Activated CD4-positive, alpha-beta T cell treated with anti-CD3 and anti-CD28 coated beads, Interleukin-10, Interleukin-2, amounts not matched to agents 100 ng/mL and 50 ng/mL, durations not matched to agents 16 hours and 8 hours (primary cell): ENCODE measurements around the gene BLMH.
A peak's percentile ranks its signal among the peaks of the same experiment; 100 is the strongest.

ENCODE experiments used
- DNase-seq: peaks from one replicate; pipeline ENCODE4 v3.0.0-alpha.2; 2020

BLMH gene

GRCh38 chr17:30304778-30305177, 13.0 kb upstream of the BLMH start:
- no peak for DNase-seq

- DNase-seq = no peak
Observed at GRCh38 chr17:30302241-30302640, 10.5 kb upstream of the BLMH start.

DNA sequence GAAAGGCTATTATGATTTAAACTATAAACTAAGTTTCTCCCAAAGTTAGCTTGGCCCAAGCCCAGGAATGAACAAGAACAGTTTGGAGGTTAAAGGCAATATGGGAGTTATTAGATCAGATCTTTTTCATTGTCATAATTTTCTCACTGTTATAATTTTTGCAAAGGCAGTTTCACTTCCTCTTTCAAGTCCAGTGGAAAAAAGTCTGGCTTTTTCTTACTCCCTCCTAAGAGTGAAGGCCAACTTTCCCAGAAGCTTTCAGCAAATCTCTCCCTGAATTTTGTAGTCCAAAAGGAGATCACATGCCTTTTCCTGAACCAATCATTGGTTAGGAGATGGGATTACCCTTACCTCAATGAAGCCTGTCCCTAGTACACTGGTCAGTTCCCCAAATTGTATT, 9.1 kb upstream of the BLMH start:
- no peak for DNase-seq

GRCh38 chr17:30299000-30299399, 7.3 kb upstream of the BLMH start:
- DNase-seq = no peak

DNA sequence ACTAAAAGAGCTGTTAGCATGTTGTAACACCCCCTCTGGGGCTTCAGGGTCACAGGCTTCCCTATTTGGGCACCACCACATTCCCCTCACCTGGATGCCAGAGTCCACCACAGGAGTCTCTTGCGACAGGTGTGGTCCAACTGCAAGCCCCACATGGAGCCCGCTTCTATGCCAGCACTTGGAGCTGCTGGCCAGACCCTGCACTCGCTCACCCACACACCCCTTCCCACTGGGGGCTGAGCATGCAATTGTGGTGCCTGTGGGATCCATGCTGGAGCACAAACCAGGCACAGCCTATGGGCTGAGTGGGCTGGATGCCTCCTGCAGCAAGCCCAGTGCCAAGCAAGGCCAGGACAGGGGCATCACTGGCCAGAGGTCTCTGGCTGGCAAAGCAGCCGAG, 6.0 kb upstream of the BLMH start:
- no peak for DNase-seq

DNA sequence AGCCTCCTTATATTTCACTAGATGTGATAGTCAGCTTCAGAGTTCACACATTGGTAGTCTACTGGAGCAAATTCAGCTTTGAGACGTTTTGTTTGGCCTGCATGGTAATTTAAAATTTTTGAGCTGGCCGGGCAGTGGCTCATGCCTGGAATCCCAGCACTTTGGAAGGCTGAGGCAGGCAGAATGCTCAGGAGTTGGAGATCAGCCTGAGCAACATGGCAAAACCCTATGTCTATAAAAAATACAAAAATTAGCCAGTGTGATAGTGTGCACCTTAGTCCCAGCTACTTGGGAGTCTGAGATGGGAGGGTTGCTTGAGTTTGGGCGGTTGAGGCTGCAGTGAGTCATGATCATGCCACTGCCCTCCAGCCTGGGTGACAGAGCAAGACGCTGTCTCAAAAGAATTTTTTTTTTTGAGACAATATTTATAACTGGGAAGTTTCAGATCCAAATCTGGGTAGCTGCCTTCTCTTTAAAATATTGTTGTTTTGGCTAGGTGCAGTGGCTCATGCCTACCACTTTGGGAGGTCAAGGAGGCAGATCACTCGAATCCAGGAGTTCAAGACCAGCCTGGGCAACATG, 4.8 kb upstream of the BLMH start:
- no peak for DNase-seq

DNA sequence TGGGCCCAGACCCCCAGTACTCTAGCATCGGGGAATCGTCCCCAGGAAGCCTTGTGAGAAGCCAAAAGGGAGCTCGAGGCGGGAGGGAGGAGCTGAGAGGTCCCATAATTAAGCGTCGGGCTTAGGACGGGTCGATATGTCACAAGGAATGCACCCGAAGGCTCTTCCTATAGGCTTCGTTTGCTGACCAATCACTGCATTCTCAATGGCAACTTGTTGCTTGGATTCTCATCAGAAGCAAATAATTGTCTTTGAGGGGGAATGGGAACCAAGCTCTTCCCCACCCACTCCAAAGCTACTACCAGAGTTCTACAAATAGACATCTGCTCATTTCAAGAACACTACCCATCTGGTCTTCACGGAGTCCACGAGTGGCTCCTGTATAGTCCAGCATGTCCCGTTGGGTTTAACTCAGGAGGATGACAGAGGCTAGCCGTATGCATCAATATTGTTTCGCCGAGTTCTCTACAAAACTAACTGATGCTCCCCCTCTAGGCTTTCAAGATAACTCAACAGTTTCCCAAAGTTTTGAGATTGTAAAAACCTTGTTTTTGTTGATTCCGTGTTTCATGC, 628 bp upstream of the BLMH start:
- DNase-seq = no peak

DNA sequence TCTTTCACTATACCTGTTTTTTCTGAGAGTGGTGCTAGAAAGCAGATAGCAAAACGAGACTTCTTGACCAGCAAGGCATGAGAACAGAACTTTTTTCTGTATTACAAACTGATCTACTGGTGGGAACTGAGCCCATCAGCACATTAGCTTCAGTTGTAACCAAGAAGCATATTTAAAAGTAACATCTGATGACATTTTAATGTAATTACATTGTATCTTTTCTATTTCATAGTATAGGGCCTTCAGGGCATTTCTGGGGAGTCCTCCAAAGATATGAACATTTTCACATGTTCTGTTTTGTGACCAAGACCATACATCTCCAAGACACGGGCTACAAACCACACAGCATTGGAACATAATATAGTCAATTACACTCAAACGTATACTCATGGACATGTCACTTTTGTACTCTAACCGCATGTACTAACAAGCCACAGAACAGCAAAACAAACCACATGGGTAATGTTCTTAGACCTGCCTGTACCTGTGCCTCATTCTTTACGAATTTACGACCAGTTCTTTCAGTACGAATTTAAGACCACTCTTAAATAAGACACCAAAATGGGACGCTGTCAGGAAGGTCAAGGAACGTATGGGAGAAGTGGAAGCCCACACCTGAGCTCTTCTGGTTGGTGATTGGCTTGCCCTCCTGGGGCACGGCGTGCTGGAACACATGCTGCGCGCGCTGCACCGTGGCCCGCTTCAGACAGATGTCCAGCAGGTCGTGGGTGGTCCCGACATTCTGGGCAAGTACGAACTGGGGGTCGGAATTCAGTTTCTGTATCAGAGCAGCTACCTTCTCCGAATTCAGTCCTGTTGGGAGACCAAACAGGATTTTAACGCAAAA, 825 bp downstream of the BLMH start:
- peak; percentile 66 for DNase-seq

GRCh38 chr17:30290077-30290476, 1.7 kb downstream of the BLMH start:
- DNase-seq = no peak

- no peak for DNase-seq
Observed at GRCh38 chr17:30279156-30279555, 12.6 kb downstream of the BLMH start.

- DNase-seq = no peak
Observed at GRCh38 chr17:30278032-30278431, 13.7 kb downstream of the BLMH start.

- no peak for DNase-seq
Observed at GRCh38 chr17:30275911-30276310, 15.8 kb downstream of the BLMH start.

DNA sequence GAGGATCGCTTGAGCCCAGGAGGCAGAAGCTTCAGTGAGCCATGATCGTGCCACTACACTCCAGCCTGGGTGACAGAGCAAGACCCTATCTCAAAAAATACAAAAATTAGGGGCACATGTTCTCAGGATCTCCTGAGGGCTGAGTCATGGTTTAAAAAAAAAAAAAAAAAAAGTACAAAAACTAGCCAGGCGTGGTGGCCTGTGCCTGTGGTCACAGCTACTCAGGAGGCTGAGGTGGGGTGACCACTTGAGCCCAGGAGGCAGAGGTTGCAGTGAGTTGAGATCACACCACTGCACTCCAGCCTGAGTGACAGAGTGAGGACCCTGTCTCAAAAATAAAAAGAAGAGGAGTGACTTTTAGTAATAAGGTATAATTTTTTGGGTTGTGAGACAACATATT, 16.9 kb downstream of the BLMH start:
- no peak for DNase-seq

GRCh38 chr17:30273373-30273772, 18.4 kb downstream of the BLMH start:
- no peak for DNase-seq

DNA sequence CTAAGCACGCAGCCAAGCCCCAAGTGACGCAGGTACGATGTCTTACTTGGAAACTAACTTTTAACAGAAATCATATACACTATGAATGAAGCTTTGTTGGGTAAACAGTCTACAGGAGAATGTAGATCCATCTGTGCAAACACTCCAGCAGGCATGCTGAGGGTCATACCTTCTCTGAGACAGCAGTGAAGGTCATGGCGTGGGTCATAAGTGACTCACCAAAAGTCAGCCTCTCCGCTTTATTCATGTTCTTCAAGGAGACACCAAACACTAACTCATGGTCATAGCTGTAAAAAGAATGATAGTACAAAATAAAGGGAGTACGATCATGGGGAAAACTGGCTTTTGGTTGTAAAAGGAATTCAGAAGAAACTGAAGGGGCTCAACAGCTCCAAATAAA, 20.6 kb downstream of the BLMH start:
- no peak for DNase-seq

GRCh38 chr17:30267625-30268024, 24.1 kb downstream of the BLMH start:
- DNase-seq = no peak

- DNase-seq = no peak
Observed at GRCh38 chr17:30263552-30264333, 28.0 kb downstream of the BLMH start.

GRCh38 chr17:30256756-30257506, 34.8 kb downstream of the BLMH start:
- DNase-seq = no peak

GRCh38 chr17:30254150-30254549, 37.6 kb downstream of the BLMH start:
- DNase-seq = no peak

- DNase-seq = no peak
Observed at GRCh38 chr17:30253312-30253711, 38.4 kb downstream of the BLMH start.

- DNase-seq = no peak
Observed at GRCh38 chr17:30251931-30252330, 39.8 kb downstream of the BLMH start.

DNA sequence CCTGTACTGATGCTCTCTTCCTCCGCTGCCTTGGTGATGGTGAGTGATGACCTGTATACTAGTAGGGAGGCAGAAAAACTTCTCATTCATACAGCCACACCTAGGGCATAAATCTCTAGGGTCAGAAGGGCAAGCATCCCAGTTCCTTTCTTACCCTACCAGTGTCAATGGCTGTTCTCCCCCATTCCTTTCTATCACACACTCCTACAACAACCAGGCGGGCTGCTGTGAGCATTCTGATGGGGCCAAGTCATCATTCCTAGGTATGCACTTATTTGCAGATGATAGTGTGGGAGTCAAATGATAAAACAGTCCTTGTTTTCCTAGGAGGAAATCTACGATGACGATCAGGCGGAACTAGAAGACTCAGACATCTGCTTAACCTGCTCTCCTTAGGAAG, 42.3 kb downstream of the BLMH start:
- no peak for DNase-seq

DNA sequence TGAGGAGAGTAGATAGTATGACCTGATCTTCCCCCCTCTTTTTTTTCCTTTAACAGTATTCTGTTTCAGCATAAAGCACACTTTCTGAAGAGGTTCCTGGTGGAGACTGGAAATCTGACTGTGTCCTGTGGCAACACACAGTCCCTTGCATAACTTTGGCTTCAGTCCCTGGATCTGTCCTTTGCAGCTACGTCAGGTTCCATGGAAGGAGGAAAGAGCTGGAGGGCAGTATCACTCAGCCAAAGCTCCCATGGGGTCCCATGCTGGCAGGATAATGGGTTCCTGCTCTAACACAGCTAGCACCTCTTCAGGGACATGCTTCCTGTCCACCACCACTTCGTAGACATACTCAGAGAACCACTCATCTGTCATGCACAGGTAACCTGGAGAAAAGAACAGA, 43.0 kb downstream of the BLMH start:
- DNase-seq = no peak
